ENCODE results near the gene UQCRQ. TPM values are rescaled to one million over a fixed set of nuclear protein-coding genes. Genes with fewer than 3 reads are reported as not detected.

UQCRQ gene
- total and polyA plus RNA-seq, 2 donors (not counting 1 experiment from before 2014, with no cell fraction given), result 71.1 to 90.0 TPM

DNA sequence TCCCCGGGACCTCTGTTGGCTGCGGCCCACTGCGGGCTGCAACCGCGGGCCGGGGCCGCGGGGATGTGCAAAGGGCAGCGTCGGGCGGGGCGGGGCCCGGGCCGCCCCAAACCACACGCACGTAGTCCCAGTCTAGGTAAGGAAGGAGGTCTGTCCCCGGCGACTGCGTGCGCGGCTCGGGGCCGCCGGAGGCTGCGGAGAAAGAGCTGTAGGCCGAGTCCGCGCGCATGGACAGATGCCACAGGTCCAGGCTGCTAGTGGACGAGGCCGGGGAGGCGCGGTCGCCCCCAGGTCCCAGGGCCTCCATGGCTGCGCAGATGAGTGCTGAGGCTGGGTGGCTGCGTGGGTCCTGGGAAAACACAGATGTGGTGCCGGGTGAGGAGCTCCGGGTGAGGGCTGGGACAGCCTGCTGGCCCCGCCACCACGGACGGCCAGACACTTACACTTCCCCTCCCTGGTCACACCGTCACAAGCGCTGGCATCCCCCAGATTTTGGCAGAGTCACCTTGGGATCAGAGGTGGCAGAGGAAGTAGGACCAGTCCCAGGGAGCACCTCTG, 40.5 kb upstream of the UQCRQ start:
- no peaks in the 10 kb centered on the region for H3K9me3 Mint-ChIP-seq (ENCODE audit: insufficient read depth)
- intact Hi-C loops (cut with micrococcal nuclease), result no loop called here
- no peak for TF ChIP-seq CTCF (IDR thresholded peaks at IDR 0.05)
- no peak for TF ChIP-seq EZH2 (IDR thresholded peaks at IDR 0.05; ENCODE audit: borderline replicate concordance, insufficient read depth, low read depth, low read length, poor library complexity, severe bottlenecking)

DNA sequence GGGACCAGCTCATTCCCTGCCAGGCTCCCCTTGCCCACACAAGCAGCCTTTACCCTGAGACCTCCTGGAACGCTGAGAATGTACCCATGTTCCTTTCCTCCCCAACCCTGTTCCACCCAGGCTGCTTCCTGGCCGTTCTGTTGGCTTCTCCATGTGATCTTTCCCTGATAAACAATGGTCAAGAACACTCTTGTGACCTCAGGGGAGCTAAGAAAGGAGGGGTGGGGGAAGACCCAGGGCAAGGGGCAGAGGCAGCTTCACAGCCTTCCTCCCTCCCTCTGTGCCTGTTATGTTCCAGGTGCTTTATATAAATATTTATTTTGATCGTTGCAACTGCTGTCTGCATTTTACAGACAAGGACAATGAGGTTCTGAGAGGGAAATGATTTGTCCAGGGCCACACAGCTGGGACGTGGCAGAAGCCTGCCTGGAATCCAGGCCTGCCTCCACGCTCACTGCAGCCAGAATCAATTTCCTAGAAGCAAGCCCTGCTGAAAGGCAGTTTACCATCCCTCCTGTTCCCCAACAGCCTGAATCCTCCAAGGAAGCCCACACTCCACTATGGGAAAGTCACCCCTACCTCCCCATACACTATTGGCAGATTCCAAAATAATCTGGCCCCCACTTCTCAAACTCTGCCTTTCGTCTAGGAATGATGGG, 39.9 kb upstream of the UQCRQ start:
- DNase-seq (no peak), ATAC-seq (ENCODE audit: low read depth) (no peak)
- H3K27ac Mint-ChIP-seq, result no peak overlapping the region
- H3K9me3 Mint-ChIP-seq (ENCODE audit: insufficient read depth), result no peaks in the 10 kb centered on the region
- 96% methylated on average over 4 of the region's 6 CpGs for WGBS (ENCODE audit: insufficient coverage)
- peaks cover 20% of the 10 kb centered on the region for H3K4me1 Mint-ChIP-seq
- peaks cover 0 to 7% (median 0%) of the 10 kb centered on the region in 3 donors for H3K9me3 ChIP-seq (ENCODE audit: control extremely low read depth in 1 of 3, control insufficient read depth in 2 of 3, insufficient read depth in 1 of 3, low read length in 2 of 3)
- H3K27me3 ChIP-seq (replicated peaks in 1 of 4; ENCODE audit: control extremely low read depth in 1 of 4, control insufficient read depth in 3 of 4, insufficient read depth in 4 of 4, low read length in 3 of 4), result peaks cover 0 to 83% (median 49%) of the 10 kb centered on the region in 4 experiments
- H3K4me1 ChIP-seq (ENCODE audit: control insufficient read depth in 2 of 2, insufficient read depth in 2 of 2, low read length in 2 of 2), result peaks cover 31 to 43% of the 10 kb centered on the region in 2 donors
- peak overlapping the region; percentile 54 for H3K4me3 Mint-ChIP-seq
- intact Hi-C loops (cut with micrococcal nuclease), result no loop called here
- TF ChIP-seq EZH2 (IDR thresholded peaks at IDR 0.05; ENCODE audit: borderline replicate concordance, insufficient read depth, low read depth, low read length, poor library complexity, severe bottlenecking) (no peak), CTCF (IDR thresholded peaks at IDR 0.05) (no peak)
- no peak overlapping the region for H3K4me2 ChIP-seq (replicated peaks; ENCODE audit: low read depth, low read length, poor library complexity, severe bottlenecking)
- H3K9ac ChIP-seq (ENCODE audit: low read length), result no peak overlapping the region
- H4K20me1 ChIP-seq (ENCODE audit: control insufficient read depth, insufficient read depth, low read length, poor library complexity, severe bottlenecking), result no peaks in the 10 kb centered on the region
- CTCF ChIA-PET, result interaction anchor here (1.3 to 5.4 kb wide), 3 partner anchors 31 to 326 kb away, joined by 3 to 75 read pairs (median 5); no protein-coding TSS in a partner anchor
- POLR2A ChIA-PET, result no interaction called here
- peaks cover 33% of the 10 kb centered on the region for H3K27me3 Mint-ChIP-seq
- H3K27ac ChIP-seq (ENCODE audit: low read length in 2 of 2), result no peak overlapping the region
- no peaks in the 10 kb centered on the region for H3K36me3 ChIP-seq (replicated peaks in 1 of 2; ENCODE audit: control extremely low read depth in 1 of 2, control insufficient read depth in 1 of 2, extremely low read depth in 1 of 2, insufficient read depth in 2 of 2, low read length in 1 of 2)
- H3K79me2 ChIP-seq (ENCODE audit: control insufficient read depth, insufficient read depth, low read length), result no peaks in the 10 kb centered on the region
- no peak overlapping the region for H3K4me3 ChIP-seq (ENCODE audit: control extremely low read depth in 1 of 5, extremely low read depth in 1 of 5, insufficient read depth in 1 of 5, low read depth in 2 of 5, low read length in 4 of 5)
- no peak overlapping the region for H2AFZ ChIP-seq (ENCODE audit: insufficient read depth, low read depth, low read length, poor library complexity, severe bottlenecking)

More for the DNA sequence above, 40.5 kb upstream of the UQCRQ start:
- no peaks in the 10 kb centered on the region for H4K20me1 ChIP-seq (ENCODE audit: control insufficient read depth, insufficient read depth, low read length, poor library complexity, severe bottlenecking)
- peaks cover 33% of the 10 kb centered on the region for H3K27me3 Mint-ChIP-seq
- H3K4me1 ChIP-seq (ENCODE audit: control insufficient read depth in 2 of 2, insufficient read depth in 2 of 2, low read length in 2 of 2), result peaks cover 29 to 42% of the 10 kb centered on the region in 2 donors
- peak overlapping the region; percentile 64 for H2AFZ ChIP-seq (ENCODE audit: insufficient read depth, low read depth, low read length, poor library complexity, severe bottlenecking)
- peak; percentile 20 for ATAC-seq (ENCODE audit: low read depth)
- WGBS (ENCODE audit: insufficient coverage), result 13% methylated on average over 39 of the region's 43 CpGs
- peak overlapping the region in 3 of 5 experiments; percentile 11 to 51 (median 39) for H3K4me3 ChIP-seq (ENCODE audit: control extremely low read depth in 1 of 5, extremely low read depth in 1 of 5, insufficient read depth in 1 of 5, low read depth in 2 of 5, low read length in 4 of 5)
- POLR2A ChIA-PET, result no interaction called here
- peak overlapping the region; percentile 47 for H3K9ac ChIP-seq (ENCODE audit: low read length)
- CTCF ChIA-PET, result interaction anchor here (1.2 to 1.9 kb wide), 3 partner anchors 30 to 325 kb away, joined by 3 to 5 read pairs (median 4); no protein-coding TSS in a partner anchor
- peak overlapping the region; percentile 83 for H3K4me2 ChIP-seq (replicated peaks; ENCODE audit: low read depth, low read length, poor library complexity, severe bottlenecking)
- H3K79me2 ChIP-seq (ENCODE audit: control insufficient read depth, insufficient read depth, low read length), result no peaks in the 10 kb centered on the region
- H3K9me3 ChIP-seq (ENCODE audit: control extremely low read depth in 1 of 3, control insufficient read depth in 2 of 3, insufficient read depth in 1 of 3, low read length in 2 of 3), result peaks cover 0 to 4% (median 0%) of the 10 kb centered on the region in 3 donors
- DNase-seq, result peak; percentile 49
- peaks cover 0 to 82% (median 46%) of the 10 kb centered on the region in 4 experiments for H3K27me3 ChIP-seq (replicated peaks in 1 of 4; ENCODE audit: control extremely low read depth in 1 of 4, control insufficient read depth in 3 of 4, insufficient read depth in 4 of 4, low read length in 3 of 4)
- H3K4me3 Mint-ChIP-seq, result peak overlapping the region; percentile 54
- peaks cover 16% of the 10 kb centered on the region for H3K4me1 Mint-ChIP-seq
- no peak overlapping the region for H3K27ac ChIP-seq (ENCODE audit: low read length in 2 of 2)
- no peak overlapping the region for H3K27ac Mint-ChIP-seq
- no peaks in the 10 kb centered on the region for H3K36me3 ChIP-seq (replicated peaks in 1 of 2; ENCODE audit: control extremely low read depth in 1 of 2, control insufficient read depth in 1 of 2, extremely low read depth in 1 of 2, insufficient read depth in 2 of 2, low read length in 1 of 2)
